H1 (cell line): ENCODE measurements around the gene RPRD2. TPM values are rescaled to one million over a fixed set of nuclear protein-coding genes. Genes with fewer than 3 reads are reported as not detected.

Source experiments
- CHD7 ChIP-seq: fragments of 300-600 bp; sonication (generic); IDR thresholded peaks from 2 replicates; pipeline ENCODE4 v1.7.1; 2012; ENCODE audit warnings: low read length, moderate library complexity, mild to moderate bottlenecking, inconsistent platforms; ENCODE audit not compliant: insufficient replicate concordance
- JUND ChIP-seq: IDR thresholded peaks from 2 replicates; pipeline ENCODE4 v1.6.1; 2011; ENCODE audit warnings: mild to moderate bottlenecking, improper control_type of control experiment, low read length
- SAP30 ChIP-seq: fragments of 300-600 bp; sonication (generic); IDR thresholded peaks from 2 replicates; pipeline ENCODE4 v1.7.1; 2012; ENCODE audit warnings: low read length, moderate library complexity, mild to moderate bottlenecking, inconsistent platforms; ENCODE audit not compliant: insufficient read depth, insufficient replicate concordance
- polyA plus RNA-seq, 7 experiments: library from polyadenylated mRNA; depleted of rRNA in 3 of 7; stranded (reverse) in 5 of 7; unstranded in 2 of 7; fragments of >200 nt in 5 of 7; fragments of 200-250 nt in 2 of 7; gene quantifications; 1 replicate in 5 of 7; 2 replicates in 1 of 7; 4 replicates in 1 of 7; pipeline versions ENCODE4 v1.2.1 to v1.2.3, GENCODE V29; 2011 to 2013; ENCODE audit warnings: missing spikeins in 2 of 7, mixed read lengths in 2 of 7
- total RNA-seq: library from RNA; stranded (reverse); fragmentation: NEBNext Ultra II Directional; extraction: Animal tissue kit (Norgen Biotek cat#: 25700); gene quantifications from 2 replicates; pipeline ENCODE4 v1.2.1, GENCODE V29; 2021

The RPRD2 gene
- total and polyA plus RNA-seq, 2 of the 8 experiments (the other 6 are each of a cell fraction or from before 2014, with no cell fraction given), result 14.4 to 32.4 TPM

- TF ChIP-seq CHD7, result no peak
- TF ChIP-seq JUND, result no peak
- TF ChIP-seq SAP30, result no peak
- TF ChIP-seq, all 59 proteins: peak for 0
Measured at GRCh38 chr1:150408800-150409199, 44.9 kb downstream of the RPRD2 start (continued).
